Stimulated activated CD4-positive, alpha-beta T cell treated with anti-CD3 and anti-CD28 coated beads, Interleukin-15, amount 100 ng/mL, for 48 hours (primary cell): Measurements from ENCODE around the gene KRT40.
A peak's percentile ranks its signal among the peaks of the same experiment; 100 is the strongest.

Experiments
- DNase-seq, 2 donors: peaks; one replicate each; pipeline ENCODE4 v3.0.0-alpha.2; 2020; ENCODE audit warnings: low read depth in 2 of 2

KRT40 gene

DNA sequence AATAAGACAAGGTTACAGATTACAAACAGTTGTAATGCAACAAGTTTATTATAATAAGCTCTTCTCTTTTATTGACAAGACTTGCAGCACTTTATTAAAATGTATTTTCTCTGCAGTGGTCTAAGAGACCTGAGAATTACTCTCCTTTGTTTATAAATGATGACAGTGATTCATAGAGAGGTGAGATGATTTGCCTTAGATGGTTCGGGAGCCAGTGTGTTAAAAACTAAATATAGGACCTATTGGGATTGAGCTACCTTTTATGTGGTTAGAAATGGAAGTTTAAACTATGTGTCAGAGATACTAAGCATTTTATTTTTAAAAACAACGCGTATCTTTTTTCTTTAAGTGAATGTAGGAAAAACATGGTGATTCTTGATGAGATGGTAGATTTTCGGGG lies 12.7 kb upstream of the KRT40 start:
- DNase-seq = no peak

DNA sequence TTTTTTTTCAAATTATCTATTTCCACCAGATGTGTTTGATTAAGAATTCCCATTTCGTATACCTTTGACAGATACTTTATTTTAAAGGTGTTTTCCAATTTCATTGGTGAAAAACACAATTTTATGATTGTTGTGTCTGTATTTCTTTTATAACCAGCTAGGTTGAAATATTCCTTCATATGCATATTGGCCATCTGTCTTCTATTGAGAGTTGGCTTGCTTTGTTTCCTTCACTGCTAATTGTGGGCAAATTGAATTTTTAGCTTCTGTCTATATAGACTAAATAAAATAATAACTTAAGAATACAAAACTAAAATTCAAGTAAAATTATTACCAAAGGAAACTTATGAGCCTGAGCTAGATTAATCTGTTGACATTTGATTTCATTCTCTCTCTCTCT lies 11.0 kb upstream of the KRT40 start:
- no peak for DNase-seq

DNA sequence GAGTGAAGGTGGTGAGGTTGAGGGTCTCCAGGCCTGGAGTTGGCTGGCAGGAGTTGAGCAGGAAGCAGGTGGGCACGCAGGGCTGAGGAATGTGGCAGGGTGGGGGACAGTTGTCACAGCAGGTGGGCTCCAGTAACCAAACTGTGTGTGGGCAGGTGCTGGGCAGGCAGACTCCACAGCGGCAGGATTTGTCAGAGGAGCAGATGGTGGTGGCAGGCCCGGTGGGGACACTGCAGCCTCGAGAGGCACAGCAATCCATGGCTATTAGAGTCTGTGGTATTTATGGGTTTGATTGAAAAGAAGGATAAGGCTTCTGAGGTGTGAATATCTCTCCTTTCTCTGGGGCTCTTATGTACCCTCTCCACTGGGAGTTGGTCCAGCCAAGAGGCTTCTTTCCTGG lies 9.7 kb upstream of the KRT40 start, which contains the start of gene KRTAP3-3:
KRTAP3-3 (minus strand) TSS at position 326 of the 400 bp plus-strand sequence; CDS start at position 259, 67 bp downstream.
- DNase-seq = no peak

DNA sequence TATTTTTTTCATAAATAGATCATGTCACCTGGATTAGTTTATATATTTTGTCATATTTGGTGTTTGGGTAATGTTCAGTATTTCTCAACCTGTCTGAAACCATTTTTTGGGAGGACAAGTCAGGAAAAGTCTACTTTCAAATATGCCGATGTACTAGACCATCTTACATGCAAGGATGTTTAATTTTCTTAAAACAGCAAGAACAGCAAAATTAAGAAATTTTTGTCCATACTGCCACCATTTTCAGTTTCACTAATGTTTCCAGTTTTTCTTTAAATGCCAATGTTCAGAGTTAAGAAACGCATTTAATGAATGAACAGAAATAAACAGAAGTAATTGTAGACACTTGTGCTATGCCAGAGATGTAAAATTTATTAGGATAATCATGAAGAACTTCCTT lies 9.0 kb upstream of the KRT40 start:
- no peak for DNase-seq

DNA sequence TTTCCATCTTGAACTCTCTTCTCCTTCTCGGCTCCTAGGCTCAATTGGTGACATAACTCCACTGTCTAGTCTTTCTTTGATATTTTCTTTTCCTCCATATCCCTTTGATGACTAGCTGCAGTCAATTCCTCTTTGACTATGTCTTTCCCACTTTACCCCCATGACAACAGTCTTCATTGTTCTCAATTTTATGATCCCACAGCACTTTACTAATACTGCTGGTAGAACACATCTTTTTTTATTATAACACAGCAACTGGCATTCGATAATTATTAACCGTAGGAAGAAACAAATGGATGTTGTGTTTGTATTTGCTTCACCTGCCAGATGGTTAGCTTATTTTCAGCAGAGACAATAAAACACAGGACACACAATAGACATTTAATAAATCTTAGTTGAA lies 8.5 kb upstream of the KRT40 start:
- DNase-seq = no peak

DNA sequence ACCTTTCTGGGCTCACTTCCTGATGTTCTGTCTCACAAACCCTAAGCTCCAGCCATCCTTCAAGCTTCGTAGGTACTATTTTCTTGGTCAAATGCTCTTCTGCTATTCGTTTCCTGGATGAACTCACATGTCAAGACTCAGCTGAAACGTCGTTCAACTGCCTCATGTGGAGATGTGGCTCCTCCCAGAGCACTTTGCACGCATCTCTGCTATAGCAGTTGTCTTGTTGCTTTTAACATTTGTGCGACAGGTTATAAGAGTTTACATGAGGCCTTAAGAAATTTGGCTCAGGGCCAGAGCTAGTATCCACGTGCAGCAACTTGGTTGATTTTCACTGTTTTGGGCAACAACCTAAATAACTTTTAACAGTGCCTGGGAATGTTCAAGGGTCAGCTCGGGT lies 2.8 kb upstream of the KRT40 start:
- DNase-seq = no peak

DNA sequence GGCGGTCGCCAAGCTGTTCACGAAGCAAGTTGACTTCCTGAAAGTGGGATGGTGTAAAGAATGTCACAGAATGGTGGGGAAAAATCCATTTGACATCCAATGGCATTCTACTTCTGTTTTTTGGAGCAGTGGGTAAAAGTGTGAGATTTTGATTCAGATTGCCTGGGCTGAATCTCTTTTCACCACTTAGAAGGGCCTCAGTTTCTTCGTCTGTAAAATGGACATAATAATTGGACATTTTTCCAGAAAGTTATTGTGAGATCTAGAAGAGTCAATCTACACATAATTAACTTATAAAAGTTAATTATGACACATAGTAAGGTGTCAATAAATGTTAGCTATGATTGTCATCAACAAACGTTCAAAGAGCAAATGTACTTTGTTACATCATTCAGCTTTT lies 3.0 kb downstream of the KRT40 start:
- no peak for DNase-seq

DNA sequence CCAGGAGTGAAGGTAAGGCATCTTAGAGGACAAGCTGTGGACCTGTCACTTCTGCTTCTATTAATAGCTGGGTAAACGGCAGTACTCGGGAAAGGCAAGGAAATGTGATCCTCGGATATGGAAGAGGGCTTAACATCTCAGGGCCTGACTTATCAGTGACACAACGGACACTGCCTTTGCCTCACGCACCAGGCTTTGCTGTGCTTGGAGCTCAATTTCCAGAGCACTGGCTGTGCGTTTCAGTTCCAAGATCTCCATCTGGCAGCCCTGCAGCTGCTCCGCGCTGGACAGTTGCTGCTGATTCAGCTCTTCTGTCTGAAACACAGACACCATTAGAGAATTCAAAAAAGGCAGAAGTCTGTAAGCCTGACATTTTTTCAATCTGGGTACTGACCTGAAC lies 3.5 kb downstream of the KRT40 start:
- DNase-seq = no peak

DNA sequence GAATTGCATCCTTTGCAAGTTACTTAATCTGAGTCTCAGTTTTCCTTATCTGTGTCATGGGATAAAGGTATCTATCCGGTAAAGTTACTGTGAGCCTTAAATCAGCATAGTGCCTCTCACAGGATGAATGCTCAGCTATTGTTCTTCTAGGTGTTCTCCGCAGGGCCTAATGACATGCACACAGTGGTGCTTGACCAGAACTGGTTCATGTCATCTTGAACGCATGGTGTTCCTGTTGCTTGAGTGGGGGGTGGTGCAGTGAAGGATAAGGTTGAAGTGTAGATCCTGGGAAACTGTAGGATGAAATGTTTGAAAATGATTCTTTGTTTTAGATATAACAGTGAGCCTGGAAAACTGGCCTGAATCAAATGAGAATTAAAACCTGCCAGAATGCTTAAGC lies 4.0 kb downstream of the KRT40 start:
- DNase-seq = no peak

DNA sequence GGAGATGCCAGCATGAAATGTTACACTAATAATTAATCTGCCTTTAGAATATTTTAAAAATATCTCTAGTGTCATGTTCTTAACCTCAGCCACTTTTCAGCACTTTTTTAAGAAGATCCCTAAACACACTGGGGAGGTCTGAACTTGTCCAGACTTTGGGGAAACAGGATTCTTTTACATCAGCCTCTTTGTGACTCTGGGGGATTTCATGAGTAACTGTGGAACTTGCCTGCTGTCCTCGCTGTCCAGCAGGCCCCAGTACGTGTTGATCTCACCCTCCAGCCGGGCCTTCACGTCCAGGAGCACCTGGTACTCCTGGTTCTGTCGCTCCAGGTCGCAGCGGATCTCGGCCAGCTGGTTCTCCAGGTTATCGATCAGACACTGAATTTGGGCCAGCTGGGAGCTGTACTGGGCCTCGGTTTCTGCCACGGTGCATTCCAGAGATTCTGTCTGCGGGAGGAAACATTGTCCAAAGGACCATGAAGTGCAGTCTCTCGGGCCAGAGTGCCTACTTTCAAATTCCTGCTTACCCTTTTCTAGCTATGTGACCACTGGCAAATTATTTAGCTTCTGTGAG lies 5.5 kb downstream of the KRT40 start:
- no peak for DNase-seq

DNA sequence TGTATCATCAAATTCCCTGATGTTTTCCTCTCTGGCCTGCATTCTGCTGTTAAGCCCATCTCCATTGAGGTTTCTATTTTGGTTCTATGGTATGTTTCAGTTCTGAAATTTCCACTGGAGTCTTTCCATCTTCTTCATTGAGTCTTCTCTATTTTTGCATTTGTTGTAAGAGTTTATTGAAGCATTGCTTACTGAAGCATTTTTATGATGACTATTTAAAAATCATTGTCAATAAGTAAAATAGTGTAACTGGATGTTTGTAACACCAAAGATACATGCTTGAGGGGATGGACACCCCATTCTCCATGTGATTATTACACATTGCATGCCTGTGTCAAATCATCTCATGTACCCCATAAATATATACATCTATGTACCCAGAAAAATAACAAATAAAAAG lies 8.6 kb downstream of the KRT40 start:
- DNase-seq = no peak

DNA sequence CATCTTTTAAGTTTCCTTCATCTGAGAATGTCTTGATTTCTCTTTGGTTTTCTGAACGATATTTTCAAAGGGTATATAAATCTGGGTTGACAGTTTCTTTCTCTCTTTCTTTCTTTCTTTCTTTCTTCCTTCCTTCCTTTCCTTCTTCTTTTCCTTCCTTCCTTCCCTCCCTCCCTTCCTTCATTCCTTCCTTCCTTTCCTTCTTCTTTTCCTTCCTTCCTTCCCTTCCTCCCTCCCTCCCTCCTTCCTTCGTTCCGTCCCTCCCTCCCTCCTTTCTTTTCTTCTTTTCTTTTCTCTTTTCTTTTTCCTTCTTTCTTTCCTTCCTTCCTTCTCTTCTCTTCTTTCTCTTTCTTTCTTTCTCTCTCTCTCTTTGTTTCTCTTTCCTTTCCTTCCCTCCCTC lies 9.8 kb downstream of the KRT40 start:
- no peak for DNase-seq

DNA sequence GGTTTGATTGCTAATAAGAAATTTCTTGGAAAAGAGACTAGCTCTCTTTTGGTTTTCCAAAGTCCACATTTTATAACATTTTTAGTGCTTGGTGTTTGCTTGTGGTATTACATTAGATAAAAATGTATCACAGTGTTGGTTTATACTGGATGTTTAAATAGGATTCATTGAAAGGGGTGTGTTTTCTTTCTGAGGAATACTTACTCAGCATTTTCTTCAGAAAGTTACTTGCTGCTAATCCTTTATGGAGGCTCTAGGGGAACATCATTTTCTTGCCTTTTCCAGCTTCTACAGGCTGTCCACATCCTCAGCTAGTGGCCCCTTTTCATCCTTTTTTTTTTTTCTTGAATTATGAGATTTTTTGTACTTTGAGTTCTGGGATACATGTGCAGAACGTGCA lies 16.5 kb downstream of the KRT40 start:
- DNase-seq = no peak

DNA sequence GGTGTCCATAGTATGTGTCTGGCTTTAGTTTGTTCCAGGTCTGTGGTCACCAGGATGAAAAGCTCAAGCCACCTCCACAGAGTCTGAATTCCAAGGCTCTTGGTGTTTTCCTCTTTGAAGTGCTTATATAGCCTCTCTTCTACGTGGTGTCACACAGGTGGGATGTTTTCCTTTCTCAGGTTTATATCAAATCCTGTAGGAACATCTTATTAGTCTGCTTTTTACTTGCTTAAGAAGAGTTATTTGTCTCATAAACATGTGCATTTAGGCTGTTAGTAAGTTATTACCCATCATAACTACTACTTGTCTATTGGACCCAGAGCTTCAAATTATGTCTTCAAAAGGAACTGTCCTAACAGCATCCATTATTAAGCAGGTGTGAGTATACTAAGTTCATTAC lies 17.3 kb downstream of the KRT40 start, which contains the start of gene KRT39:
KRT39 (minus strand) TSS at position 101 of the 400 bp plus-strand sequence; CDS start at position 9, 92 bp downstream.
- DNase-seq = no peak

DNA sequence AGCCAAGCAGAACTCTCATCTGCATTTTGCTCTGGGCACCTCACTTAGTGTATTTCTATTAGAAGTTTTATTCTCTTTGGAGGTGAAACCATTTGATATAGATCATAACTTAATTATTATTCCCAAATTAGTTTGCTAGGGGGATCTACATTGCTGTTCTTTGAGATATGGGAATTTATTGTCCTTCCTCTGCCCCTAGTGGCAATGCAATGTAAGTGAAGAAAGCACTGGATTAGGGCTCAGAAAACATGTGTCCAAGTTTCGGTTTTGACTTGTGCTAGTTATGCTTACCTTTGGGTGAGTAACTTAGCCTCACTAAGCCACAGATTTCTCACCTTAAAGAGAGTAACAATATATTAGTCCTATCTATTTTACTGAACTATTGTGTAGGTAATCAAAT lies 20.3 kb downstream of the KRT40 start:
- no peak for DNase-seq

DNA sequence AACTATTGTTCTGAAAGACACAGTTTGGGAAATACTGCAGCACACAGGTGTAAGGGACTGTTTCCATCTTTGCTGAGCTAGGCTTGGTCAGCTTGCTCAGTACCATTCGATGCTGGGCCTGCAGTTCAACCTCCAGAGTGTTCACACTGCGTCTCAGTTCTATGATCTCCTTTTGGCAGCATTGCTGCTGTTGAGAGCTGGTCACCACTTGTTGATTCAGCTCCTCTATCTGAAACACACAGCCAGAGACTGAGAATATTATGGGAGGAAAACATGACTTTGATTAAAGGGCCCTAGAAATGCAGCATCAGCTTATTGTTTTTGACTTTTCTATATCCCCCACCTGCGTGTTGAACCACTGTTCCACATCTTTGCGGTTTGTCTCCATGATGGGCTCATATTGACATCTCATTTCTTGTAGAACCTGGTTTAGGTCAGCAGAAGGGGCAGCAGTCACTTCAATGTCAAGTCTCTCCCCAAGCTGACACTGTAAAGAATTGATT lies 22.0 kb downstream of the KRT40 start:
- no peak for DNase-seq

DNA sequence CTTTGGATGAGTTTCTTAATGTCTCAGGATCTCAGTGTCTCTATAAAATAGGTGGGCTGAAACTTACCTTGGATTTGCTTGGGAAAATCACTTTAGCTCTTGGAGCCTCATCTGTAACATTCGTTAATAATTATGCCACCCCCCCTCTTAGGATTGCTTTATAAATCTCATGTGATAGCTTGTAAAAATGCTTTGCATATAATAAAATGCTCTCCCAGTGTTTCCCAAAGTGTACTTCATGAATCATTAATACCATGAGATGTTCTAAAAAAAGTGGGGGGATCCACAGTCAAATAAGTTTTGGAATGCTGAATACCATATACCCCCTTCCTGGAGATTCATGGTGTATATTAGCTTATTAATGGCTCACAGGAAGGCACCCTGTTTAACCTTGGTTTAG lies 22.5 kb downstream of the KRT40 start:
- DNase-seq = no peak

DNA sequence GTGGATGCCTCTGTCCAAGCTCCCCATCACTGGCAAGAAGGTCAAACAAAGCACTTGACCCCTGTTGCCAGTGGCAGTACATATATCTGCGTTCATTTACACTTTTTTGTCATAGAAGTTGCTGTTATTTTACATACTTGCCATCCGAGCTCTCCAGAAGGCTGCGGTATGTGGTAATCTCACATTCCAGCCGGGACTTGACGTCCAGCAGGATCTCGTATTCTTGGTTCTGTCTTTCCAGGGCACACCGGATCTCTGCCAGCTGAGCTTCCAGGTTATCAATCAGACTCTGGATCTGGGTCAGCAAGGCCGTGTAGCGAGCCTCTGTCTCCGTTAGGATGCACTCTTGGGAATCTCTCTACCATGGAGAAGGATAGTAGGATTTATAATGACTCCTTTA lies 24.0 kb downstream of the KRT40 start:
- no peak for DNase-seq

DNA sequence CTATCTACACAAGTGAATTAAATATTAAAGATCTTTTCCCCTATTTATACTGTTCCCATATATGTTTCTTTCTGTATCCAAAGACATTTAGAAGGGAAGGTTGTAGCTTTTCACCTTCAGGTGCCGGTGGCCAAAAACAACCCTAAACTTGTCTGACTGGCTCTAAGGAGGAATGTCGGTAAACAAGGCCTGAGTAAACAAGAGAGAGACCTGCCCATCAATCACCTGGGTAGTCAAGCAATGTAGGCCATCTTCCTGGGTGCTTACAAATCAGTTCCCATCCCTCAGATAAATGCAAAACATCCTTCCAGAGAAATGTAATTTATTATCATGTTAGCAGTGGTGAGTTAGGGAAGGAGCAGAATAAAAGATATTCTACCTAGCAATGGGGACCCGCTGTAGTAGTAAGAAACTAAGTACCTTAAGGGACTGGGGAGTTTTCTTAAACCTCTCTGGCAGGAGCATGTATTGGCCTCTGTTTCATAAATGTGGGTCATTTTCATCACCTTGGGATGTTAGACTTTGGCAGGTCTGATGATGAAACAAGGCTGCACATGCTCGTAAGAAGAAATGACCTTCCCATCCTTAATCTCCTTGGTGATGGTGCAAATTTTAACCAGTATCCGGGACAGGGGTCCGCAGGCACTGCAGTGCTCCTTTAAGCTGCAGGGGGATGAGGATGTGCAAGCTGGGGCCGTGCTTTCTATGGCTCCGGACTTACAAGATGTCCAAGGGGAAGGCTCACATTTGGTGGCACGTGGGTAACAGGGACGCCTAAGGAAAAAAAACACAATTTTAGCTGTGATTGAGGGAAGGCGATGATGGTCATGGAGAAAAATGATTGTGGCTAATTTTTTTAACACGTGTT lies 25.8 kb downstream of the KRT40 start:
- no peak for DNase-seq

DNA sequence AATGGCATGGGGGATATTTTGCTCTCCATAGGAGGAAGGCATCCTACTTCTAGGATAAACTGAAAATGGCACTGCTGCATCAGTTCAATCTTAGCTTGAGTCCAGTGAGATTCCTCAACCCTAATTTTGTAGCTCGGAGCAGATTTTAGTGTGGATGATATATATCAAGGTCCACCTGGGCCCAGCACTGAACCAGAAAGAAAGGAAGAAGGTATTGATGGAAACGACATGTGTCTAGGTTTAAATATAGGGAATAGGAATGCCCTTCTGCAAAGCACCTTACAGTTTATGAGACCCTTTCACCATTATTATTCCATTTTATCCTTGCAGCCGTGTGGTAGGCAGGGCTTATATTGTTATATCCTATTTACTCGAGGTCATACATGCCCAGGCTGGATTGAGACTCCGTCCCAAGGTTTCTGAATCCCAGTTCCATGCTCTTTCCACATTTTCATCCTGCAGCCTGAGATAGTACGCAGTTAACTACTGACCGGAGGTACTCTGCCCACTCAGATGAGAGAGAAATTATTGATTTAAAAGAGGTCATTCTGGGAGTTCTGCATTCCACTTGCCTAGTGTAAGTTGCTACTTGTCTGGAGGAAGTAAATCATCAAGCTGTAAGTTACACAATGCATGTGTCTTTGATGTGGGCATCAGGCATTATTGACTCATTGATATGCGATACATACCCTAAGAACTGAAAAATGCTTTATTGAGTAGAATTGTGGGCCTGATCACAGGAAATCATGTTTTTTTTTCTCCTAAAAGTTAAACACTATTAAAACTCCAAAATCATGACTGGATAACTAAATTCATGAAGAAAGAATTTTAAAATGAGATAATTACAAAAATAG lies 27.5 kb downstream of the KRT40 start:
- DNase-seq = no peak

DNA sequence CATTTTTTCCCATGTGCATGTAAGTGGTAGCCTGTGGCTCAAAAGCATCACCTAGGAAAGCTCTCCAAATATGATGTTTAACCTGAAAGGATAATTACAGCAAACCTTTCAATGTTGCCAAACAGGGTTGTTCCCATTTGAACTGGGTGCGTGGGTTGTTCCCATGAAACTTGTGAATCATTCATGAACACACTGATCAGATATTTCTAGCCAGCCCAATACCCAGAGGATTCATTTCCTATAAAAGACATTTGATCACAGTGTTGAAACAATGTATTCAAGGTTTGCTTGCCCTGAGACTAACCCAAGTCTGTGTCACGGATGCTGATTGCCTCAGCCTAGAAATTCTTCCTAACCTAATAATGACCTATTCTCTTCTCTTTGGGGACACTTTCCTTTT lies 30.2 kb downstream of the KRT40 start:
- DNase-seq = peak in 1 of 2 donors; percentile 9

DNA sequence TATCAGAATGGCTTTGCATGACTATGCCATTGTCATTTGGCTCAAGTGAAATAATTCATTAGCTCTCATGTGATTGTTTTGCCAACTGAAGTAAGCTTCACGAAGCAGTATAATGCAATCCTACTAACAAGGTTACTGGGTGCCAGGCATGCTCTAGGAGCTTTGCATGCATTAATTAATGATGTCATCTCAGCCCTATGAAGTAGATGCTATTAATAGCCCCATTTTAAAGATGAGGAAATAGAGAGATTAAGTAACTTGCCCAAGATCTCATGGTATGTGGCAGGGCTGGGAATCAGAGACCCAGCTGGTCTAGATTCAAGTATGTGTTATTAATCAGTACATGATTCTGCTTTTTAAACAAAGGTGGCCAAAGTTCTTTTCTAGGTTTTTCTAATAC lies 31.5 kb downstream of the KRT40 start:
- DNase-seq = no peak
